Tibial artery (tissue), 4 donors: ENCODE data around the gene ZRANB1.

Experiments used
- DNase-seq, 2 donors: peaks; one replicate each; pipeline ENCODE4 v3.0.0-alpha.2; 2019
- H3K27ac ChIP-seq, 2 donors: fragments of 200-600 bp; sonication (generic) in 1 of 2; 1 replicate in 1 of 2; 2 replicates in 1 of 2; pipeline ENCODE4 v1.5.1; 2018 to 2019; ENCODE audit warnings: mild to moderate bottlenecking in 1 of 2
- H3K27me3 ChIP-seq, 2 donors: fragments of 200-600 bp; sonication (generic) in 1 of 2; one replicate each; pipeline versions ENCODE4 v1.5.1 to v1.6.0; 2016 to 2019
- H3K36me3 ChIP-seq, 3 donors: fragments of 200-600 bp; sonication (generic) in 2 of 3; one replicate each; pipeline ENCODE4 v1.5.1; 2016 to 2019; ENCODE audit warnings: mild to moderate bottlenecking in 2 of 3
- H3K4me1 ChIP-seq, 4 donors: fragments of 200-600 bp; sonication (generic) in 2 of 4; 1 replicate in 3 of 4; 2 replicates in 1 of 4; pipeline ENCODE4 v1.5.1; 2016 to 2019
- H3K4me3 ChIP-seq, 2 donors: fragments of 200-600 bp; sonication (generic) in 1 of 2; 1 replicate in 1 of 2; 2 replicates in 1 of 2; pipeline ENCODE4 v1.5.1; 2018 to 2019; ENCODE audit warnings: mild to moderate bottlenecking in 2 of 2
- H3K9me3 ChIP-seq, 3 donors: fragments of 200-600 bp; sonication (generic) in 1 of 3; one replicate each; pipeline ENCODE4 v1.5.1; 2016 to 2019
- CTCF ChIP-seq, 2 experiments: fragments of 200-600 bp in 1 of 2; fragments of 450-650 bp in 1 of 2; IDR thresholded peaks; one replicate each; pipeline ENCODE4 v1.5.1; 2017 to 2019; ENCODE audit warnings: antibody characterized with exemption in 2 of 2, mild to moderate bottlenecking in 1 of 2, moderate library complexity in 1 of 2
- intact Hi-C: fragments of 100-400 bp; cut with DNase I; formaldehyde crosslinking; loops from one replicate; pipeline ENCODE4 v1.15.0; 2023; ENCODE audit warnings: low total_unique reads

ZRANB1 gene

GRCh38 chr10:124923684-124924083 is 18.2 kb upstream of the ZRANB1 start:
- Histone ChIP-seq H3K36me3 (peaks cover 0 to 14% (median 7%) of the 10 kb centered on the region in 3 donors), H3K27ac (no peak overlapping the region), H3K27me3 (no peaks in the 10 kb centered on the region), H3K9me3 (no peaks in the 10 kb centered on the region), H3K4me3 (no peak overlapping the region), H3K4me1 (peaks cover 0 to 72% (median 19%) of the 10 kb centered on the region in 4 donors)
- intact Hi-C loops, result loop anchor here (5.0 kb wide), 1 partner anchor 34 kb away; no protein-coding TSS in a partner anchor
- no peak for DNase-seq
- no peak for TF ChIP-seq CTCF (IDR thresholded peaks at IDR 0.05)

GRCh38 chr10:124926548-124926947 is 15.4 kb upstream of the ZRANB1 start:
- peaks cover 0 to 45% (median 7%) of the 10 kb centered on the region in 4 donors for H3K4me1 ChIP-seq
- no peak for DNase-seq
- H3K27ac ChIP-seq, result no peak overlapping the region
- peaks cover 0 to 14% (median 7%) of the 10 kb centered on the region in 3 donors for H3K36me3 ChIP-seq
- H3K27me3 ChIP-seq, result no peaks in the 10 kb centered on the region
- no peak overlapping the region for H3K4me3 ChIP-seq
- no peak for TF ChIP-seq CTCF (IDR thresholded peaks at IDR 0.05)
- H3K9me3 ChIP-seq, result no peaks in the 10 kb centered on the region
- intact Hi-C loops, result no loop called here

GRCh38 chr10:124928087-124928486 is 13.8 kb upstream of the ZRANB1 start:
- peaks cover 0 to 31% (median 4%) of the 10 kb centered on the region in 4 donors for H3K4me1 ChIP-seq
- no peaks in the 10 kb centered on the region for H3K9me3 ChIP-seq
- no peaks in the 10 kb centered on the region for H3K27me3 ChIP-seq
- intact Hi-C loops, result no loop called here
- TF ChIP-seq CTCF (IDR thresholded peaks at IDR 0.05), result no peak
- H3K36me3 ChIP-seq, result peaks cover 0 to 9% (median 4%) of the 10 kb centered on the region in 3 donors
- H3K27ac ChIP-seq, result no peak overlapping the region
- no peak overlapping the region for H3K4me3 ChIP-seq
- DNase-seq, result no peak

- intact Hi-C loops, result no loop called here
- Histone ChIP-seq H3K4me1 (peaks cover 0 to 31% (median 4%) of the 10 kb centered on the region in 4 donors), H3K4me3 (no peak overlapping the region), H3K27me3 (no peaks in the 10 kb centered on the region), H3K36me3 (peaks cover 0 to 7% (median 0%) of the 10 kb centered on the region in 3 donors), H3K9me3 (no peaks in the 10 kb centered on the region), H3K27ac (no peak overlapping the region)
- TF ChIP-seq CTCF (IDR thresholded peaks at IDR 0.05), result no peak
- no peak for DNase-seq
Observed at GRCh38 chr10:124928545-124928944, 13.4 kb upstream of the ZRANB1 start.

GRCh38 chr10:124935946-124936345 is 6.0 kb upstream of the ZRANB1 start:
- intact Hi-C loops, result no loop called here
- DNase-seq, result no peak
- no peak for TF ChIP-seq CTCF (IDR thresholded peaks at IDR 0.05)
- Histone ChIP-seq H3K4me1 (peaks cover 0 to 24% (median 12%) of the 10 kb centered on the region in 4 donors), H3K27me3 (no peaks in the 10 kb centered on the region), H3K9me3 (no peaks in the 10 kb centered on the region), H3K36me3 (no peaks in the 10 kb centered on the region), H3K27ac (no peak overlapping the region), H3K4me3 (no peak overlapping the region)

DNA sequence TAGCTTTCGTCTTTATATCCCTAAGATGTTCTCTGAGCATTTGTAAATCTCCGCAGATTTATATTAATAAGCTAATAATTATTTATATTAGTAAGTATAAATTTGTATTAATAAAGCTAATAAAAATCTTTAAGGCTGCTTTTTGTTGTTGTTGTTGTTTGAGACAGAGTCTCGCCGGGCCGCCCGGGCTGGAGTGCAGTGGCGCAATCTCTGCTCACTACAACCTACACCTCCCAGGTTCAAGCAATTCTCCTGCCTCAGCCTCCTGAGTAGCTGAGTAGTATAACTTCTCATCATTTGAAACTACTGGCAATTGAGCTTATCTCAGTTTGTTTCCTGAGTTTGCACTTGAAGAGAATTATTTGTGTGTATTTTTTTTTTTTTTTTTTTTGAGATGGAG is 5.1 kb upstream of the ZRANB1 start:
- H3K36me3 ChIP-seq, result no peaks in the 10 kb centered on the region
- peaks cover 0 to 33% (median 13%) of the 10 kb centered on the region in 4 donors for H3K4me1 ChIP-seq
- intact Hi-C loops, result no loop called here
- DNase-seq, result no peak
- H3K9me3 ChIP-seq, result no peaks in the 10 kb centered on the region
- H3K27ac ChIP-seq, result no peak overlapping the region
- H3K27me3 ChIP-seq, result no peaks in the 10 kb centered on the region
- no peak overlapping the region for H3K4me3 ChIP-seq
- TF ChIP-seq CTCF (IDR thresholded peaks at IDR 0.05), result no peak
